ENCODE measurements around the gene MYBPC2.

Gene MYBPC2

GRCh38 chr19:50476224-50476906 lies 43.7 kb downstream of the MYBPC2 start, which contains the start of the genes EMC10 and GARIN5A (continued):
- TF ChIP-seq ZBTB26 (tag by site-specific recombination; optimal IDR thresholded peaks at IDR 0.05): peak; percentile 66
- no peak for TF ChIP-seq ZNF645 (tag by site-specific recombination; IDR thresholded peaks at IDR 0.05)
- 0 out of 2 replicates have a peak, but pooled peaks have one; percentile 42 for TF ChIP-seq ZBTB6 (tag by site-specific recombination; IDR thresholded peaks at IDR 0.05)
- TF ChIP-seq ZNF580 (tag by site-specific recombination; IDR thresholded peaks at IDR 0.05): 0 out of 2 replicates have a peak, but pooled peaks have one; percentile 20
- peak; percentile 86 for TF ChIP-seq ZNF660 (tag by site-specific recombination; IDR thresholded peaks at IDR 0.05)
- no peak for TF ChIP-seq ZNF157 (tag by site-specific recombination; IDR thresholded peaks at IDR 0.05)
- peak; percentile 66; the same call in 1 of the 2 replicates for TF ChIP-seq ZNF18 (tag by site-specific recombination; IDR thresholded peaks at IDR 0.05)
- peak; percentile 75 for TF ChIP-seq ZBTB8A (tag by site-specific recombination; IDR thresholded peaks at IDR 0.05)
- peak; percentile 66; the same call in 1 of the 2 replicates for TF ChIP-seq ZNF692 (tag by site-specific recombination; IDR thresholded peaks at IDR 0.05)
- no peak for TF ChIP-seq ZNF704 (tag by site-specific recombination; IDR thresholded peaks at IDR 0.05)

GRCh38 chr19:50476907-50477238 lies 44.2 kb downstream of the MYBPC2 start:
- Histone ChIP-seq H3K4me1 (ENCODE audit: control insufficient read depth, insufficient read depth, low read length) (peaks cover 7% of the 10 kb centered on the region; the same call in 1 of the 2 replicates), H3K9me3 (ENCODE audit: control insufficient read depth, insufficient read depth, low read depth, low read length) (no peaks in the 10 kb centered on the region), H3K36me3 (ENCODE audit: control insufficient read depth in 2 of 2, insufficient read depth in 1 of 2, low read length in 2 of 2) (peaks cover 9 to 37% of the 10 kb centered on the region in 2 experiments; a peak in 2 of 3 replicates), H3K27ac (ENCODE audit: extremely low read depth, low read depth, low read length) (peak overlapping the region; percentile 98), H3K4me3 (ENCODE audit: low read depth, low read length) (peak overlapping the region; percentile 96)
- ChIA-PET POLR2A (interaction anchor here (0.6 kb wide), 1 partner anchor 11 kb away, joined by 3 read pairs; no protein-coding TSS in a partner anchor), CTCF (interaction anchor here (0.6 to 0.9 kb wide), 4 partner anchors 12 to 240 kb away, joined by 3 to 6 read pairs (median 4); no protein-coding TSS in a partner anchor)
- TF ChIP-seq KLF8 (tag by site-specific recombination; IDR thresholded peaks at IDR 0.05): 0 out of 2 replicates have a peak, but pooled peaks have one; percentile 10
- TF ChIP-seq SP7 (tag by site-specific recombination; IDR thresholded peaks at IDR 0.05): peak; percentile 14
- TF ChIP-seq PRDM6 (tag by site-specific recombination; IDR thresholded peaks at IDR 0.05): no peak
- peak; percentile 25 for TF ChIP-seq ZNF600 (tag by site-specific recombination; IDR thresholded peaks at IDR 0.05)
- TF ChIP-seq ZNF133 (tag by site-specific recombination; IDR thresholded peaks at IDR 0.05): no peak
- TF ChIP-seq KLF10 (tag by site-specific recombination; IDR thresholded peaks at IDR 0.05): peak; percentile 74
- TF ChIP-seq EGR2 (tag by site-specific recombination; IDR thresholded peaks at IDR 0.05; ENCODE audit: low read depth): no peak
- 0 out of 2 replicates have a peak, but pooled peaks have one; percentile 7 for TF ChIP-seq PRDM4 (tag by site-specific recombination; IDR thresholded peaks at IDR 0.05)
- no peak for TF ChIP-seq ZNF548 (tag by site-specific recombination; IDR thresholded peaks at IDR 0.05)
- 0 out of 2 replicates have a peak, but pooled peaks have one; percentile 39 for TF ChIP-seq ZEB2 (tag by site-specific recombination; IDR thresholded peaks at IDR 0.05)
- no peak for TF ChIP-seq ZNF529 (tag by site-specific recombination; IDR thresholded peaks at IDR 0.05; ENCODE audit: insufficient replicate concordance)
- peak; percentile 29; the same call in 1 of the 2 replicates for TF ChIP-seq BCL11B (tag by site-specific recombination; IDR thresholded peaks at IDR 0.05; ENCODE audit: low read depth)
